A549 (cell line): ENCODE results near the gene ATP1A2. TPM values are rescaled to one million over a fixed set of nuclear protein-coding genes. Genes with fewer than 3 reads are reported as not detected.

Experiments used
- ATAC-seq, 2 experiments: fragments of 200-7000 bp in 1 of 2; fragments of >200 bp in 1 of 2; cut with Nextera tagmentation in 1 of 2; cut with Tn5 transposase in 1 of 2; 3 replicates each; pipeline versions ENCODE4 v1.8.0 to v1.9.1; 2018 to 2020; ENCODE audit warnings: mild to moderate bottlenecking in 1 of 2, moderate library complexity in 1 of 2
- CTCF ChIA-PET: fragments of 300-600 bp; sonication (Branson Sonifier 250); formaldehyde crosslinking; extraction: SDS; loops from one replicate; lab custom pipeline; 2021; ENCODE audit warnings: antibody characterized with exemption, inconsistent platforms; lab: Yijun Ruan, JAX
- POLR2A ChIA-PET: fragments of 350-600 bp; formaldehyde crosslinking; extraction: SDS; loops from one replicate; lab custom pipeline; 2021; ENCODE audit warnings: antibody characterized with exemption, inconsistent platforms; lab: Yijun Ruan, JAX
- DNase-seq, 2 experiments: peaks; one replicate each; pipeline versions ENCODE4 v3.0.0 to v3.0.0-alpha.2; 2011 to 2016; ENCODE audit warnings: low read depth in 1 of 2, low spot score in 1 of 2
- FAIRE-seq: peaks from 2 replicates; lab custom pipeline; 2011; peaks lifted over from hg19 to GRCh38; lab: Jason Lieb, UNC
- H3K27ac ChIP-seq, 2 experiments: fragments of >200 bp; sonication (Bioruptor Twin); formaldehyde crosslinking; 3 replicates each; pipeline ENCODE4 v1.5.1; 2016 to 2017
- H3K4me1 ChIP-seq: fragments of >200 bp; sonication (Bioruptor Twin); formaldehyde crosslinking; 3 replicates; pipeline ENCODE4 v1.6.1; 2016
- H3K4me2 ChIP-seq: fragments of >200 bp; sonication (Bioruptor Twin); formaldehyde crosslinking; 3 replicates; pipeline ENCODE4 v1.6.1; 2016
- H3K4me3 ChIP-seq: fragments of >200 bp; sonication (Bioruptor Twin); formaldehyde crosslinking; 3 replicates; pipeline ENCODE4 v1.5.1; 2016
- H3K9me3 ChIP-seq: fragments of >200 bp; sonication (Bioruptor Twin); formaldehyde crosslinking; 3 replicates; pipeline ENCODE4 v1.6.1; 2016
- CBX8 ChIP-seq: fragments of 200-600 bp; sonication (generic); IDR thresholded peaks from 2 replicates; pipeline ENCODE4 v1.6.1; 2016
- CHD4 ChIP-seq: fragments of 200-600 bp; sonication (generic); IDR thresholded peaks from 2 replicates; pipeline ENCODE4 v1.6.1; 2016; ENCODE audit warnings: antibody characterized with exemption, mild to moderate bottlenecking, borderline replicate concordance
- EHF ChIP-seq: fragments of 250-450 bp; sonication (Bioruptor Pico); IDR thresholded peaks from 2 replicates; pipeline ENCODE4 v1.5.0; 2020; ENCODE audit warnings: mild to moderate bottlenecking
- EHMT2 ChIP-seq: fragments of 200-600 bp; sonication (generic); IDR thresholded peaks from 2 replicates; pipeline ENCODE4 v1.6.1; 2016; ENCODE audit warnings: antibody characterized with exemption, low read depth, mild to moderate bottlenecking, moderate library complexity
- HDAC2 ChIP-seq: fragments of 200-600 bp; sonication (generic); IDR thresholded peaks from 2 replicates; pipeline ENCODE4 v1.6.1; 2016
- HOXB5 ChIP-seq: fragments of 250-450 bp; sonication (Bioruptor Pico); IDR thresholded peaks from 2 replicates; pipeline ENCODE4 v1.5.0; 2020; ENCODE audit warnings: mild to moderate bottlenecking, moderate library complexity
- KDM1A ChIP-seq: fragments of 200-600 bp; sonication (generic); IDR thresholded peaks from 2 replicates; pipeline ENCODE4 v1.6.1; 2016; ENCODE audit warnings: low read depth, mild to moderate bottlenecking
- MAZ ChIP-seq: fragments of 150-350 bp; IDR thresholded peaks from 2 replicates; pipeline ENCODE4 v1.6.1; 2014; ENCODE audit warnings: antibody characterized with exemption, low read depth, low read length, borderline replicate concordance
- MYC ChIP-seq: IDR thresholded peaks from 2 replicates; pipeline ENCODE4 v1.6.1; 2012; ENCODE audit warnings: mild to moderate bottlenecking, inconsistent platforms, low read length, improper control_type of control experiment, borderline replicate concordance
- NPAS2 ChIP-seq: fragments of 250-450 bp; sonication (Bioruptor Pico); IDR thresholded peaks from 2 replicates; pipeline ENCODE4 v1.8.0; 2022; ENCODE audit warnings: mild to moderate bottlenecking, moderate library complexity, borderline replicate concordance
- PHF8 ChIP-seq: fragments of 200-600 bp; sonication (generic); IDR thresholded peaks from 2 replicates; pipeline ENCODE4 v1.6.1; 2016; ENCODE audit warnings: low read depth, mild to moderate bottlenecking, antibody characterized with exemption, moderate library complexity, borderline replicate concordance
- POLR2A ChIP-seq: IDR thresholded peaks from 2 replicates; pipeline ENCODE4 v1.6.1; 2012; ENCODE audit warnings: mild to moderate bottlenecking, low read length
- POLR2AphosphoS2 ChIP-seq: conservative IDR thresholded peaks from 2 replicates; pipeline ENCODE4 v1.6.1; 2012; ENCODE audit warnings: low read length, improper control_type of control experiment, inconsistent platforms
- RAD21 ChIP-seq, 2 experiments: fragments of >200 bp in 1 of 2; sonication (Bioruptor Twin) in 1 of 2; formaldehyde crosslinking in 1 of 2; IDR thresholded peaks in 1 of 2; conservative IDR thresholded peaks in 1 of 2; 2 replicates in 1 of 2; 3 replicates in 1 of 2; pipeline ENCODE4 v1.6.1; 2012 to 2018; ENCODE audit warnings: inconsistent platforms in 1 of 2
- RARB ChIP-seq: fragments of 250-450 bp; sonication (Bioruptor Pico); IDR thresholded peaks from 2 replicates; pipeline ENCODE4 v1.8.0; 2021; ENCODE audit warnings: mild to moderate bottlenecking, moderate library complexity
- RNF2 ChIP-seq: fragments of 200-600 bp; sonication (generic); IDR thresholded peaks from 2 replicates; pipeline ENCODE4 v1.6.1; 2016; ENCODE audit warnings: low read depth, mild to moderate bottlenecking, antibody characterized with exemption, moderate library complexity, borderline replicate concordance
- SMC3 ChIP-seq: fragments of >200 bp; sonication (Bioruptor Twin); formaldehyde crosslinking; IDR thresholded peaks from 3 replicates; pipeline ENCODE4 v1.6.1; 2018; ENCODE audit warnings: inconsistent platforms
- SREBF2 ChIP-seq: fragments of 450-650 bp; IDR thresholded peaks from 2 replicates; pipeline ENCODE4 v1.6.1; 2014; ENCODE audit warnings: mild to moderate bottlenecking, moderate library complexity
- TP53 ChIP-seq: fragments of 250-450 bp; sonication (Bioruptor Pico); IDR thresholded peaks from 2 replicates; pipeline ENCODE4 v1.5.0; 2021; ENCODE audit warnings: mild to moderate bottlenecking, moderate library complexity
- ZC3H11A ChIP-seq: fragments of 450-650 bp; IDR thresholded peaks from 2 replicates; pipeline ENCODE4 v1.6.1; 2014; ENCODE audit warnings: antibody characterized with exemption, mild to moderate bottlenecking
- ZFP36 ChIP-seq: fragments of 450-650 bp; IDR thresholded peaks from 2 replicates; pipeline ENCODE4 v1.6.1; 2014; ENCODE audit warnings: borderline replicate concordance; ENCODE audit not compliant: partially characterized antibody
- ZSCAN20 ChIP-seq: fragments of 250-450 bp; sonication (Bioruptor Pico); IDR thresholded peaks from 2 replicates; pipeline ENCODE4 v1.8.0; 2022; ENCODE audit warnings: mild to moderate bottlenecking, moderate library complexity
- WGBS: methylation state at CpG from one replicate; pipeline ENCODE4 v1.1.6; 2017; ENCODE audit errors: missing lambda C conversion rate; 5-methylcytosine and 5-hydroxymethylcytosine counted together
- polyA plus RNA-seq, 4 experiments: library from polyadenylated mRNA; depleted of rRNA in 3 of 4; stranded (reverse); fragments of >200 nt; fragmentation: RNase III in 1 of 4; extraction: RNeasy Plus Mini Kit Qiagen cat#74134 plus additional on column Dnase treatment in 1 of 4; gene quantifications; 2 replicates in 3 of 4; 3 replicates in 1 of 4; pipeline ENCODE4 v1.2.3, GENCODE V29; 2011 to 2017
- TF ChIP-seq, protein P1 (sequence below): fragments of 200-600 bp; sonication (generic); IDR thresholded peaks from 2 replicates; pipeline ENCODE4 v1.6.1; 2016; ENCODE audit warnings: antibody characterized with exemption, mild to moderate bottlenecking, moderate library complexity
- TF ChIP-seq, protein P2 (sequence below): fragments of 150-350 bp; IDR thresholded peaks from 2 replicates; pipeline ENCODE4 v1.6.1; 2014; ENCODE audit warnings: low read depth, mild to moderate bottlenecking, low read length
- TF ChIP-seq, protein P3 (sequence below): fragments of 250-450 bp; sonication (Bioruptor Pico); IDR thresholded peaks from 2 replicates; pipeline ENCODE4 v1.5.0; 2020; ENCODE audit warnings: low read depth, mild to moderate bottlenecking, moderate library complexity
- TF ChIP-seq, protein P4 (sequence below): fragments of >200 bp; sonication (Bioruptor Twin); formaldehyde crosslinking; IDR thresholded peaks from 3 replicates; pipeline ENCODE4 v1.5.1; 2016
- TF ChIP-seq, protein P5 (sequence below): IDR thresholded peaks from 2 replicates; pipeline ENCODE4 v1.6.1; 2012

ATP1A2 gene
- polyA plus RNA-seq, 2 of the 4 experiments (the other 2 are of a cell fraction), result 0.09 TPM; not detected in 1

DNA sequence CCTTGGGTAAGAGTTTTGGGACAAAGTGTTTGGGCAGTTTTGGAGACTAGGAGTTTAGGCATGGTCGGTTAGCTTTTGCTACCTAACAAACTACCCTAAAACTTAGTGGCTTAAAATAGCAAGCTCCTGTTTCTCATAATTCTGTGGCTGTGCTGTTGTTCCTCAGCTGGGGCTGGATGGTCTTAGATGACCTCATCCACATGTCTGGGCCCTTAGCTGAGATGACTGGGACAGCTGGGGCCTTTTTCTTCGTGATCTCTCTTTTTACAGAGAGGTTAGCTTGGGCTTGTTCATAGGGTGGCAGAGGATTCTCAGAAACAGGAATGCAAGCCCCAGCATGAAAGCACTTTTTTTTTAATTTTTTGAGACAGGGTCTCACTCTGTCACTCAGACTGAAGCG lies 42.5 kb downstream of the ATP1A2 start:
- ChIA-PET POLR2A (no interaction called here), CTCF (interaction anchor here (1.1 to 2.3 kb wide), 3 partner anchors 9 to 44 kb away, joined by 3 to 10 read pairs (median 8); no protein-coding TSS in a partner anchor)
- TF ChIP-seq POLR2AphosphoS2 (no peak), EHMT2 (no peak), RARB (CRISPR knock-in tag) (no peak), CHD4 (no peak), CBX8 (no peak), ZFP36 (no peak), MAZ (no peak), ZC3H11A (no peak), PHF8 (no peak), TP53 (CRISPR knock-in tag) (no peak), EHF (CRISPR knock-in tag) (no peak)
- TF ChIP-seq, protein P1, sequence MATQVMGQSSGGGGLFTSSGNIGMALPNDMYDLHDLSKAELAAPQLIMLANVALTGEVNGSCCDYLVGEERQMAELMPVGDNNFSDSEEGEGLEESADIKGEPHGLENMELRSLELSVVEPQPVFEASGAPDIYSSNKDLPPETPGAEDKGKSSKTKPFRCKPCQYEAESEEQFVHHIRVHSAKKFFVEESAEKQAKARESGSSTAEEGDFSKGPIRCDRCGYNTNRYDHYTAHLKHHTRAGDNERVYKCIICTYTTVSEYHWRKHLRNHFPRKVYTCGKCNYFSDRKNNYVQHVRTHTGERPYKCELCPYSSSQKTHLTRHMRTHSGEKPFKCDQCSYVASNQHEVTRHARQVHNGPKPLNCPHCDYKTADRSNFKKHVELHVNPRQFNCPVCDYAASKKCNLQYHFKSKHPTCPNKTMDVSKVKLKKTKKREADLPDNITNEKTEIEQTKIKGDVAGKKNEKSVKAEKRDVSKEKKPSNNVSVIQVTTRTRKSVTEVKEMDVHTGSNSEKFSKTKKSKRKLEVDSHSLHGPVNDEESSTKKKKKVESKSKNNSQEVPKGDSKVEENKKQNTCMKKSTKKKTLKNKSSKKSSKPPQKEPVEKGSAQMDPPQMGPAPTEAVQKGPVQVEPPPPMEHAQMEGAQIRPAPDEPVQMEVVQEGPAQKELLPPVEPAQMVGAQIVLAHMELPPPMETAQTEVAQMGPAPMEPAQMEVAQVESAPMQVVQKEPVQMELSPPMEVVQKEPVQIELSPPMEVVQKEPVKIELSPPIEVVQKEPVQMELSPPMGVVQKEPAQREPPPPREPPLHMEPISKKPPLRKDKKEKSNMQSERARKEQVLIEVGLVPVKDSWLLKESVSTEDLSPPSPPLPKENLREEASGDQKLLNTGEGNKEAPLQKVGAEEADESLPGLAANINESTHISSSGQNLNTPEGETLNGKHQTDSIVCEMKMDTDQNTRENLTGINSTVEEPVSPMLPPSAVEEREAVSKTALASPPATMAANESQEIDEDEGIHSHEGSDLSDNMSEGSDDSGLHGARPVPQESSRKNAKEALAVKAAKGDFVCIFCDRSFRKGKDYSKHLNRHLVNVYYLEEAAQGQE, result no peak
- TF ChIP-seq, protein P2, sequence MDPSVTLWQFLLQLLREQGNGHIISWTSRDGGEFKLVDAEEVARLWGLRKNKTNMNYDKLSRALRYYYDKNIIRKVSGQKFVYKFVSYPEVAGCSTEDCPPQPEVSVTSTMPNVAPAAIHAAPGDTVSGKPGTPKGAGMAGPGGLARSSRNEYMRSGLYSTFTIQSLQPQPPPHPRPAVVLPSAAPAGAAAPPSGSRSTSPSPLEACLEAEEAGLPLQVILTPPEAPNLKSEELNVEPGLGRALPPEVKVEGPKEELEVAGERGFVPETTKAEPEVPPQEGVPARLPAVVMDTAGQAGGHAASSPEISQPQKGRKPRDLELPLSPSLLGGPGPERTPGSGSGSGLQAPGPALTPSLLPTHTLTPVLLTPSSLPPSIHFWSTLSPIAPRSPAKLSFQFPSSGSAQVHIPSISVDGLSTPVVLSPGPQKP, result no peak
- TF ChIP-seq, protein P3, sequence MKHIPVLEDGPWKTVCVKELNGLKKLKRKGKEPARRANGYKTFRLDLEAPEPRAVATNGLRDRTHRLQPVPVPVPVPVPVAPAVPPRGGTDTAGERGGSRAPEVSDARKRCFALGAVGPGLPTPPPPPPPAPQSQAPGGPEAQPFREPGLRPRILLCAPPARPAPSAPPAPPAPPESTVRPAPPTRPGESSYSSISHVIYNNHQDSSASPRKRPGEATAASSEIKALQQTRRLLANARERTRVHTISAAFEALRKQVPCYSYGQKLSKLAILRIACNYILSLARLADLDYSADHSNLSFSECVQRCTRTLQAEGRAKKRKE (CRISPR knock-in tag), result no peak
- 76% methylated on average over 3 of the region's 3 CpGs for WGBS
- ATAC-seq, result no peak
- no peak overlapping the region for H3K27ac ChIP-seq
- no peak overlapping the region for H3K4me3 ChIP-seq
- H3K4me2 ChIP-seq, result no peak overlapping the region
- peaks cover 7% of the 10 kb centered on the region; the same call in 1 of the 3 replicates for H3K4me1 ChIP-seq
- no peaks in the 10 kb centered on the region for H3K9me3 ChIP-seq
- DNase-seq, result no peak
- FAIRE-seq, result no peak

DNA sequence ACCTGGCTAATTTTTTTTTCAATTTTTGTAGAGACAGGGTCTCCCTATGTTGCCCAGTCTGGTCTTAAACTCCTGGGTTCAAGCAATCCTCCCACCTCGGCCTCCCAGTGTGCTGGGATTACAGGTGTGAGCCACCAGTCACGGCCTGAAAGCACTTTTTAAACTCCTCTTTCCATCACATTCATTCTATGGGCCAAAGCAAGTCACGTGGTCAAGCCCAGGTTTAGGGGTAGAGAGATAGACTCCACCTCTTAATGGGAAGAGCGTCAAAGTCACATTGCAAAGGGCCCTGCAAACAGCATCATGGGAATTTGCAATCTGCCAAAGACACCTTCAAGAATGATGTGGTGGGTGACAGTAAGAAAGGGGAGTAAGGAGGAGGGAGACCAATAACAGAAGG lies 43.0 kb downstream of the ATP1A2 start:
- DNase-seq, result no peak
- CTCF ChIA-PET, result interaction anchor here (1.2 to 7.4 kb wide), 5 partner anchors 10 to 94 kb away, joined by 3 to 40 read pairs (median 8); no protein-coding TSS in a partner anchor
- H3K4me1 ChIP-seq, result peaks cover 7% of the 10 kb centered on the region; the same call in 1 of the 3 replicates
- TF ChIP-seq, protein P4, sequence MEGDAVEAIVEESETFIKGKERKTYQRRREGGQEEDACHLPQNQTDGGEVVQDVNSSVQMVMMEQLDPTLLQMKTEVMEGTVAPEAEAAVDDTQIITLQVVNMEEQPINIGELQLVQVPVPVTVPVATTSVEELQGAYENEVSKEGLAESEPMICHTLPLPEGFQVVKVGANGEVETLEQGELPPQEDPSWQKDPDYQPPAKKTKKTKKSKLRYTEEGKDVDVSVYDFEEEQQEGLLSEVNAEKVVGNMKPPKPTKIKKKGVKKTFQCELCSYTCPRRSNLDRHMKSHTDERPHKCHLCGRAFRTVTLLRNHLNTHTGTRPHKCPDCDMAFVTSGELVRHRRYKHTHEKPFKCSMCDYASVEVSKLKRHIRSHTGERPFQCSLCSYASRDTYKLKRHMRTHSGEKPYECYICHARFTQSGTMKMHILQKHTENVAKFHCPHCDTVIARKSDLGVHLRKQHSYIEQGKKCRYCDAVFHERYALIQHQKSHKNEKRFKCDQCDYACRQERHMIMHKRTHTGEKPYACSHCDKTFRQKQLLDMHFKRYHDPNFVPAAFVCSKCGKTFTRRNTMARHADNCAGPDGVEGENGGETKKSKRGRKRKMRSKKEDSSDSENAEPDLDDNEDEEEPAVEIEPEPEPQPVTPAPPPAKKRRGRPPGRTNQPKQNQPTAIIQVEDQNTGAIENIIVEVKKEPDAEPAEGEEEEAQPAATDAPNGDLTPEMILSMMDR, result no peak
- TF ChIP-seq POLR2A, result no peak
- TF ChIP-seq MAZ, result no peak
- TF ChIP-seq, protein P2, result no peak
- TF ChIP-seq HDAC2, result no peak
- no peak for TF ChIP-seq NPAS2
- no peak for TF ChIP-seq EHF (CRISPR knock-in tag)
- no peak for TF ChIP-seq SREBF2
- TF ChIP-seq, protein P3 (CRISPR knock-in tag), result no peak
- TF ChIP-seq SMC3, result no peak
- no peak for TF ChIP-seq POLR2AphosphoS2
- no peak for TF ChIP-seq KDM1A
- TF ChIP-seq RAD21 (conservative IDR thresholded peaks at IDR 0.05 in 1 of 2, IDR thresholded peaks at IDR 0.05 in 1 of 2), result no peak
- no peak for TF ChIP-seq ZFP36
- no peak for TF ChIP-seq MYC
- TF ChIP-seq, protein P5, sequence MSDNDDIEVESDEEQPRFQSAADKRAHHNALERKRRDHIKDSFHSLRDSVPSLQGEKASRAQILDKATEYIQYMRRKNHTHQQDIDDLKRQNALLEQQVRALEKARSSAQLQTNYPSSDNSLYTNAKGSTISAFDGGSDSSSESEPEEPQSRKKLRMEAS, result no peak
- TF ChIP-seq RNF2, result no peak
- TF ChIP-seq HOXB5, result no peak
- TF ChIP-seq ZSCAN20, result no peak

More for the DNA sequence above, 43.0 kb downstream of the ATP1A2 start:
- Histone ChIP-seq H3K27ac (no peak overlapping the region), H3K4me3 (no peak overlapping the region), H3K4me2 (no peak overlapping the region), H3K9me3 (no peaks in the 10 kb centered on the region)
- 51% methylated on average over 4 of the region's 4 CpGs for WGBS
- POLR2A ChIA-PET, result no interaction called here
- FAIRE-seq (no peak), ATAC-seq (no peak)
